ENCODE results near the gene RPL36AL.

DNA sequence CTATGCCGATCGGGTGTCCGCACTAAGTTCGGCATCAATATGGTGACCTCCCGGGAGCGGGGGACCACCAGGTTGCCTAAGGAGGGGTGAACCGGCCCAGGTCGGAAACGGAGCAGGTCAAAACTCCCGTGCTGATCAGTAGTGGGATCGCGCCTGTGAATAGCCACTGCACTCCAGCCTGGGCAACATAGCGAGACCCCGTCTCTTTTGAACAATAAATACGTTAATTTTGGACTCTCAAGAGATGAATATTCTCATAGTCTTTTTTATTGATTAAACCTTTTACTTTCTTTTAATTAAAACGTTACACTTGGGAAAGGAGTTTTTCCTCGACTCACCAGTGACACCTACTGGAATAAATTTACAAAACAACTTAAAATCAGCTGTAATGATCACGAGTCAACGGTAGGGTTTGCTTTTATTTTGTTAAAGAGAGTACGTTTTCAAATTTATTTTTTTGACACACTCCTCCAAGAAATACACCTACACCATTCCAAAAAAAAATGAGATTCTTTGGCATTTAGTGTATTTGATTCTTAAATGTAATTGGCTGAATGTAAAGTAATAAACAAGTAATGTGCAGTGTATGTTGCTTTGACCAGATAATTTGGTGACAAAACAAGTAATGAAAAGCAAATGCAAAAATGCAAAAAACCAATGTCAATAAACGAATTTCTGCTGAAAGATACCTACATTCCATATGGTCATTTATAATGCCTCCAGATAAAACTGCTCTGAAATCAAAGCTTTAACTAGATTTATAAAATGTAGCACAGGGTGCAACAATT, 33.6 kb downstream of the RPL36AL start:
- TF ChIP-seq, protein P1, sequence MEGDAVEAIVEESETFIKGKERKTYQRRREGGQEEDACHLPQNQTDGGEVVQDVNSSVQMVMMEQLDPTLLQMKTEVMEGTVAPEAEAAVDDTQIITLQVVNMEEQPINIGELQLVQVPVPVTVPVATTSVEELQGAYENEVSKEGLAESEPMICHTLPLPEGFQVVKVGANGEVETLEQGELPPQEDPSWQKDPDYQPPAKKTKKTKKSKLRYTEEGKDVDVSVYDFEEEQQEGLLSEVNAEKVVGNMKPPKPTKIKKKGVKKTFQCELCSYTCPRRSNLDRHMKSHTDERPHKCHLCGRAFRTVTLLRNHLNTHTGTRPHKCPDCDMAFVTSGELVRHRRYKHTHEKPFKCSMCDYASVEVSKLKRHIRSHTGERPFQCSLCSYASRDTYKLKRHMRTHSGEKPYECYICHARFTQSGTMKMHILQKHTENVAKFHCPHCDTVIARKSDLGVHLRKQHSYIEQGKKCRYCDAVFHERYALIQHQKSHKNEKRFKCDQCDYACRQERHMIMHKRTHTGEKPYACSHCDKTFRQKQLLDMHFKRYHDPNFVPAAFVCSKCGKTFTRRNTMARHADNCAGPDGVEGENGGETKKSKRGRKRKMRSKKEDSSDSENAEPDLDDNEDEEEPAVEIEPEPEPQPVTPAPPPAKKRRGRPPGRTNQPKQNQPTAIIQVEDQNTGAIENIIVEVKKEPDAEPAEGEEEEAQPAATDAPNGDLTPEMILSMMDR (conservative IDR thresholded peaks at IDR 0.05; ENCODE audit: low read depth, low read length), result peak; percentile 99
- TF ChIP-seq EZH2 (IDR thresholded peaks at IDR 0.05; ENCODE audit: low read length, unreplicated experiment), result no peak
- TF ChIP-seq EZH2phosphoT487 (IDR thresholded peaks at IDR 0.05; ENCODE audit: borderline replicate concordance, low read length), result no peak

Measured in PC-3 (cell line).